Progenitor cell of endocrine pancreas (in vitro differentiated cells): ENCODE measurements around the gene EGFR. TPM values are rescaled to one million over a fixed set of nuclear protein-coding genes. Genes with fewer than 3 reads are reported as not detected.

Source experiments
- DNase-seq: peaks from one replicate; pipeline ENCODE4 v3.0.0; 2021; ENCODE audit warnings: low spot score; ENCODE audit not compliant: unreplicated experiment
- H3K27ac Mint-ChIP-seq: 2 replicates; pipeline ENCODE4 v1.8.0; 2021; ENCODE audit warnings: mild to moderate bottlenecking, moderate library complexity, mixed read lengths
- H3K27me3 Mint-ChIP-seq: 2 replicates; pipeline ENCODE4 v1.8.0; 2021; ENCODE audit warnings: mixed read lengths
- H3K36me3 Mint-ChIP-seq: 2 replicates; pipeline ENCODE4 v1.8.0; 2022; ENCODE audit warnings: mixed read lengths; ENCODE audit not compliant: insufficient read depth
- H3K4me1 Mint-ChIP-seq: 2 replicates; pipeline ENCODE4 v1.8.0; 2021; ENCODE audit warnings: low read depth, mixed read lengths
- H3K4me3 Mint-ChIP-seq: 2 replicates; pipeline ENCODE4 v1.8.0; 2021; ENCODE audit warnings: low read depth, mild to moderate bottlenecking, moderate library complexity, mixed read lengths
- H3K9me3 Mint-ChIP-seq: 2 replicates; pipeline ENCODE4 v1.8.0; 2021; ENCODE audit warnings: low read depth, mixed read lengths
- total RNA-seq: library from RNA; stranded (reverse); gene quantifications from 2 replicates; pipeline ENCODE4 v1.2.1, GENCODE V29; 2021
- TF ChIP-seq, protein P1 (sequence below): fragments of 200-600 bp; sonication (generic); IDR thresholded peaks from one replicate; pipeline ENCODE4 v1.5.0; 2021; ENCODE audit warnings: antibody characterized with exemption, mild to moderate bottlenecking; ENCODE audit not compliant: unreplicated experiment

EGFR gene
- total RNA-seq, 1 donor from 2014 or later: 43.8 TPM

DNA sequence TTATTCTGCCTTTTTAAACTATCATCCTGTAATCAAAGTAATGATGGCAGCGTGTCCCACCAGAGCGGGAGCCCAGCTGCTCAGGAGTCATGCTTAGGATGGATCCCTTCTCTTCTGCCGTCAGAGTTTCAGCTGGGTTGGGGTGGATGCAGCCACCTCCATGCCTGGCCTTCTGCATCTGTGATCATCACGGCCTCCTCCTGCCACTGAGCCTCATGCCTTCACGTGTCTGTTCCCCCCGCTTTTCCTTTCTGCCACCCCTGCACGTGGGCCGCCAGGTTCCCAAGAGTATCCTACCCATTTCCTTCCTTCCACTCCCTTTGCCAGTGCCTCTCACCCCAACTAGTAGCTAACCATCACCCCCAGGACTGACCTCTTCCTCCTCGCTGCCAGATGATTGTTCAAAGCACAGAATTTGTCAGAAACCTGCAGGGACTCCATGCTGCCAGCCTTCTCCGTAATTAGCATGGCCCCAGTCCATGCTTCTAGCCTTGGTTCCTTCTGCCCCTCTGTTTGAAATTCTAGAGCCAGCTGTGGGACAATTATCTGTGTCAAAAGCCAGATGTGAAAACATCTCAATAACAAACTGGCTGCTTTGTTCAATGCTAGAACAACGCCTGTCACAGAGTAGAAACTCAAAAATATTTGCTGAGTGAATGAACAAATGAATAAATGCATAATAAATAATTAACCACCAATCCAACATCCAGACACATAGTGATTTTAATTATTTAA is 151.7 kb downstream of the EGFR start:
- no peak for DNase-seq
- H3K36me3 Mint-ChIP-seq: peaks cover 28% of the 10 kb centered on the region
- H3K27ac Mint-ChIP-seq: no peak overlapping the region
- no peak overlapping the region for H3K4me3 Mint-ChIP-seq
- H3K4me1 Mint-ChIP-seq: no peaks in the 10 kb centered on the region
- TF ChIP-seq, protein P1, sequence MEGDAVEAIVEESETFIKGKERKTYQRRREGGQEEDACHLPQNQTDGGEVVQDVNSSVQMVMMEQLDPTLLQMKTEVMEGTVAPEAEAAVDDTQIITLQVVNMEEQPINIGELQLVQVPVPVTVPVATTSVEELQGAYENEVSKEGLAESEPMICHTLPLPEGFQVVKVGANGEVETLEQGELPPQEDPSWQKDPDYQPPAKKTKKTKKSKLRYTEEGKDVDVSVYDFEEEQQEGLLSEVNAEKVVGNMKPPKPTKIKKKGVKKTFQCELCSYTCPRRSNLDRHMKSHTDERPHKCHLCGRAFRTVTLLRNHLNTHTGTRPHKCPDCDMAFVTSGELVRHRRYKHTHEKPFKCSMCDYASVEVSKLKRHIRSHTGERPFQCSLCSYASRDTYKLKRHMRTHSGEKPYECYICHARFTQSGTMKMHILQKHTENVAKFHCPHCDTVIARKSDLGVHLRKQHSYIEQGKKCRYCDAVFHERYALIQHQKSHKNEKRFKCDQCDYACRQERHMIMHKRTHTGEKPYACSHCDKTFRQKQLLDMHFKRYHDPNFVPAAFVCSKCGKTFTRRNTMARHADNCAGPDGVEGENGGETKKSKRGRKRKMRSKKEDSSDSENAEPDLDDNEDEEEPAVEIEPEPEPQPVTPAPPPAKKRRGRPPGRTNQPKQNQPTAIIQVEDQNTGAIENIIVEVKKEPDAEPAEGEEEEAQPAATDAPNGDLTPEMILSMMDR: no peak
- peaks cover 7% of the 10 kb centered on the region for H3K9me3 Mint-ChIP-seq
- H3K27me3 Mint-ChIP-seq: no peaks in the 10 kb centered on the region

DNA sequence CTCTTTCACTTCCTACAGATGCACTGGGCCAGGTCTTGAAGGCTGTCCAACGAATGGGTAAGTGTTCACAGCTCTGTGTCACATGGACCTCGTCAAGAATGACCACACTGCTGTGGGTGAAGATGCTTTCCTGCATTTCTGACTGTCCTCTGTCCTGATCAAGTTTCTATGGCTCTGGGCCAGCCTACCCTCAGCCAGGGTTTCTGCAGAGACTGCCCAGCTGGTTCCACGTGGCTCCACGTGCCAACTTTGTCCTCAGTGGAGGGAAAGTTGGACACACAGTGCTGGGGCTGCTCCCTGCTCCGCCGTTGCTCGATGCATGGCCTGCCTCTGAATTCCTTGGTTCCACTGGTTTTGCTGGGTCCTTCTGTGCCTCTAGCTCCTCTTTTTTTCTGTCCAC is 152.3 kb downstream of the EGFR start:
- Mint-ChIP-seq H3K4me3 (no peak overlapping the region), H3K4me1 (no peaks in the 10 kb centered on the region), H3K27me3 (no peaks in the 10 kb centered on the region), H3K27ac (no peak overlapping the region), H3K36me3 (peaks cover 25% of the 10 kb centered on the region), H3K9me3 (peaks cover 7% of the 10 kb centered on the region)
- DNase-seq: no peak
- TF ChIP-seq, protein P1: no peak

DNA sequence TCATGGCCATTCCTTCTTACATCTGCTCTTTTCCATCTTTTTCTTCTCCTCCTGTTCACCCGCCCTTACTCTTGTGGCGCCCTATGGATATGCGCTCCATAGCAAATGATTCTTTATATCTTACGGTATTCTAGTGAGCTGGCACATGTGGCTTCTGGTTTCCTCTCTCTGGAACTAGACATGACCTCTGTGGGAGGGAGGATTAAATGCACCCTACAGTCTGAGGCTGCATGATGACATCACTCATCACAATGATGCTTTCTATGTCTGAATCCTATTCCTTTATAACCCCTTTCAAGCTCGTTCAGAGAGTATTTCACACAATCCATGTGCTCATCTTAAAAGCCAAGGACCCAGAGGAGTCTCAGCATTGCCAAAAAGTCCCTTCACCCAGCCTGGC is 153.3 kb downstream of the EGFR start:
- Mint-ChIP-seq H3K4me3 (no peak overlapping the region), H3K27ac (no peak overlapping the region), H3K9me3 (no peaks in the 10 kb centered on the region), H3K4me1 (peaks cover under 1% of the 10 kb centered on the region), H3K36me3 (peaks cover 19% of the 10 kb centered on the region), H3K27me3 (no peaks in the 10 kb centered on the region)
- TF ChIP-seq, protein P1: no peak
- DNase-seq: no peak

DNA sequence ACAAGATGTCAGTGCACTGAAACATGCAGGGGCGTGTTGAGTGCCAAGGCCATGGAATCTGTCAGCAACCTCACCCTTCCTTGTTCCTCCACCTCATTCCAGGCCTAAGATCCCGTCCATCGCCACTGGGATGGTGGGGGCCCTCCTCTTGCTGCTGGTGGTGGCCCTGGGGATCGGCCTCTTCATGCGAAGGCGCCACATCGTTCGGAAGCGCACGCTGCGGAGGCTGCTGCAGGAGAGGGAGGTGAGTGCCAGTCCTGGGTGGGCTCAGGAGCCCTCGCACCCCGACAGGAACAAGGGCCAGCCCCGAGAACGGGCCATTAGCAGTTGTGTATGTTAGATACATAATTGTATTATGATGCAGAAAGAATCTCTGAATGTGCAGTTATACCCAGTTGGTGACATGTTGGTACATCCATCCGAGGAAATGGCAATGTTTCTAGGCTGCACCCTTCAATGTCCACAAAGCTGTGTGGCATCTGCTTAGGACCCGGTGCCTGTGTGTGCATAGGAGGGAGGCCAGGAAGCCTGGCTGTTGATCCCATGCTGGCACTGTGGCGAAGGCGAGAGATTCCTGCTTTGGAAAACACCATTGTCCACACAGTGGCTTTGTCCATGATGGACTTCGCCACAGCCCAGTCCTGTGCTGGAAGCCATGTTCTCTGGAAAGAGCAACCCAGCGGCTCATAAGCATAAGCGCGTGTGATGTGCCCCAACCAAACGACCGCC is 154.2 kb downstream of the EGFR start:
- TF ChIP-seq, protein P1: no peak
- Mint-ChIP-seq H3K36me3 (peaks cover 19% of the 10 kb centered on the region), H3K4me3 (no peak overlapping the region), H3K9me3 (no peaks in the 10 kb centered on the region), H3K27ac (no peak overlapping the region), H3K27me3 (no peaks in the 10 kb centered on the region), H3K4me1 (peaks cover 7% of the 10 kb centered on the region)
- DNase-seq: no peak

DNA sequence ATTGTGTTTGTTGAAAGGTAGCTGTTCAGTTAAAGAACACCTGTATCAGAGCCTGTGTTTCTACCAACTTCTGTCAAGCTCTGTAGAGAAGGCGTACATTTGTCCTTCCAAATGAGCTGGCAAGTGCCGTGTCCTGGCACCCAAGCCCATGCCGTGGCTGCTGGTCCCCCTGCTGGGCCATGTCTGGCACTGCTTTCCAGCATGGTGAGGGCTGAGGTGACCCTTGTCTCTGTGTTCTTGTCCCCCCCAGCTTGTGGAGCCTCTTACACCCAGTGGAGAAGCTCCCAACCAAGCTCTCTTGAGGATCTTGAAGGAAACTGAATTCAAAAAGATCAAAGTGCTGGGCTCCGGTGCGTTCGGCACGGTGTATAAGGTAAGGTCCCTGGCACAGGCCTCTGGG is 154.9 kb downstream of the EGFR start:
- Mint-ChIP-seq H3K9me3 (no peaks in the 10 kb centered on the region), H3K36me3 (peaks cover 19% of the 10 kb centered on the region), H3K4me1 (peaks cover 11% of the 10 kb centered on the region), H3K27me3 (no peaks in the 10 kb centered on the region), H3K4me3 (no peak overlapping the region), H3K27ac (no peak overlapping the region)
- TF ChIP-seq, protein P1: no peak
- DNase-seq: no peak
